ENCODE data around the gene AMIGO3.

DNA sequence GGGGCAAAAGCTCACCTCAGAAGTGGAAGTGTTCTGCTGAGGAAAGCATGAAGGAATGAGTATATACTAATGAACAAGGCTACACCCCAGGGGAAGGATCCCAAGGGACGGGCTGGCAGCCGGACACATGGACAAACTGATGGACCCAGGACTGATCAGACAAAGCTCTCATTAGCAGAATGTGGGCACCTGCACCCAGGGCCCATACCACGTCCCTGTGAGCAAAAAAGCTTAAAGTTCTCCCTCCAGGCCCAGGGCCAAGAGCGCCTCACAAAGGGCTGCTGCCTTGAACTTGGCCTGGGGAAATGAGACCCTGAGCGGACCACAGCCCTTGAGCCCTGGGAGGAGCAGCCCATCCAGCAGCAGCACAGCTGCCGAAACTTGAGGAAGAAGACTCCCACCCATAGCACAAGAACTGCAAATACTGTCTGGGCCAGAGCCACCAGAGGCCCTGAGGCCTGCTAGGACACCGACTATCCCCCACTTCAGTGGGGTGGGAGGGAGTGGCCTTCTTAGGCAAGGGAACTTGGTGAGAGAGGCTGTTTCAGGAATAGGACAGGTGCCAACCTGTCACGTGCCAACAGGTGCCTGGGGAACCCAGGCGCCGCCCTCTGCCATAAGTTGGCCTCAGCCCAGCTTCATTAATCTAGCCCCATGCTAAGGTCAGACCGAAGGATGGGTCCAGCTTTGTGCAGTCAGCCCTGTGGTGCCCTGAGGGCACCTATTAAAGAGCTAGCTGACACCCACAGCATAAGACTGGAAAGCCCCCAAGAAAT lies 6.6 kb upstream of the AMIGO3 start:
- TF ChIP-seq POLR2A (IDR thresholded peaks at IDR 0.05), result no peak
- TF ChIP-seq, protein P1, sequence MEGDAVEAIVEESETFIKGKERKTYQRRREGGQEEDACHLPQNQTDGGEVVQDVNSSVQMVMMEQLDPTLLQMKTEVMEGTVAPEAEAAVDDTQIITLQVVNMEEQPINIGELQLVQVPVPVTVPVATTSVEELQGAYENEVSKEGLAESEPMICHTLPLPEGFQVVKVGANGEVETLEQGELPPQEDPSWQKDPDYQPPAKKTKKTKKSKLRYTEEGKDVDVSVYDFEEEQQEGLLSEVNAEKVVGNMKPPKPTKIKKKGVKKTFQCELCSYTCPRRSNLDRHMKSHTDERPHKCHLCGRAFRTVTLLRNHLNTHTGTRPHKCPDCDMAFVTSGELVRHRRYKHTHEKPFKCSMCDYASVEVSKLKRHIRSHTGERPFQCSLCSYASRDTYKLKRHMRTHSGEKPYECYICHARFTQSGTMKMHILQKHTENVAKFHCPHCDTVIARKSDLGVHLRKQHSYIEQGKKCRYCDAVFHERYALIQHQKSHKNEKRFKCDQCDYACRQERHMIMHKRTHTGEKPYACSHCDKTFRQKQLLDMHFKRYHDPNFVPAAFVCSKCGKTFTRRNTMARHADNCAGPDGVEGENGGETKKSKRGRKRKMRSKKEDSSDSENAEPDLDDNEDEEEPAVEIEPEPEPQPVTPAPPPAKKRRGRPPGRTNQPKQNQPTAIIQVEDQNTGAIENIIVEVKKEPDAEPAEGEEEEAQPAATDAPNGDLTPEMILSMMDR (IDR thresholded peaks at IDR 0.05), result no peak
